Measurements from ENCODE around the gene ARHGAP10. TPM values are rescaled to one million over a fixed set of nuclear protein-coding genes. Genes with fewer than 3 reads are reported as not detected.

Gene ARHGAP10
- total RNA-seq, 1 donor from 2014 or later: 111 TPM

DNA sequence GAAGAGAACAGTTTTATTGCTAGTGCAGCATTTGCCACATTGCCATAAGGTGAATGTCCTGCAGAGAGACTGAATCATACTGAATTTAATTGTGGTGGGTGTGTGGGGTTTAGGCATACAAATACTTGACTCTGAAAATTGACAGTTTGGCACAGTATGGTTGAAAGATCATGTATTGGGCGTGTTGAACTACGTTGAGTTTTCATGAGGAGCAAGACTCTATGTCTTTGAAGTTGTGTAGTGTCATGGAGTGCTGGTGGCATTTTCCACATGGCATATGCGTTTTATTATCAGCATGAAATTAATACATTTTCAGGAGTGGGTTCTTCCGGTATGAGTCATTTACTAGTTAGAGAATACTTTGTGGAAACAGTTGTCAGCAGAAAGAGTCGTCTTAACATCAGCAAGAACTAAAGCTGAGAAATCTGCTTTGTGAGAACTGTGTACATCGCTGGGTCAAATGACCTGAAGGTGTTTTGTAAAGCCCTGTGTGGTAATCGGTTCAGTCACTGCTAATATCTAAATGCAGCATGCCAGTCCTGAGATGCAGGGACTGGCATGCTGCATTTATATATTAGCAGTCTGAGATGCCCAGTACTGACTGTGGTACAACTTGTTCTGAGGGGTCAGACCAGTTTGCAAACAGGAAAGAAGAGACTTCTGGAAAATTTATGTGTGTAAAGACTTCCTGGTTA lies 50.3 kb downstream of the ARHGAP10 start:
- Mint-ChIP-seq H3K27me3 (ENCODE audit: low read depth) (no peaks in the 10 kb centered on the region), H3K27ac (ENCODE audit: unreplicated experiment) (peak overlapping the region; percentile 37), H3K4me3 (ENCODE audit: unreplicated experiment) (no peak overlapping the region), H3K4me1 (ENCODE audit: low read depth) (peaks cover 77% of the 10 kb centered on the region), H3K9me3 (ENCODE audit: low read depth) (no peaks in the 10 kb centered on the region), H3K36me3 (ENCODE audit: low read depth) (peaks cover 3% of the 10 kb centered on the region)
- TF ChIP-seq, protein P1, sequence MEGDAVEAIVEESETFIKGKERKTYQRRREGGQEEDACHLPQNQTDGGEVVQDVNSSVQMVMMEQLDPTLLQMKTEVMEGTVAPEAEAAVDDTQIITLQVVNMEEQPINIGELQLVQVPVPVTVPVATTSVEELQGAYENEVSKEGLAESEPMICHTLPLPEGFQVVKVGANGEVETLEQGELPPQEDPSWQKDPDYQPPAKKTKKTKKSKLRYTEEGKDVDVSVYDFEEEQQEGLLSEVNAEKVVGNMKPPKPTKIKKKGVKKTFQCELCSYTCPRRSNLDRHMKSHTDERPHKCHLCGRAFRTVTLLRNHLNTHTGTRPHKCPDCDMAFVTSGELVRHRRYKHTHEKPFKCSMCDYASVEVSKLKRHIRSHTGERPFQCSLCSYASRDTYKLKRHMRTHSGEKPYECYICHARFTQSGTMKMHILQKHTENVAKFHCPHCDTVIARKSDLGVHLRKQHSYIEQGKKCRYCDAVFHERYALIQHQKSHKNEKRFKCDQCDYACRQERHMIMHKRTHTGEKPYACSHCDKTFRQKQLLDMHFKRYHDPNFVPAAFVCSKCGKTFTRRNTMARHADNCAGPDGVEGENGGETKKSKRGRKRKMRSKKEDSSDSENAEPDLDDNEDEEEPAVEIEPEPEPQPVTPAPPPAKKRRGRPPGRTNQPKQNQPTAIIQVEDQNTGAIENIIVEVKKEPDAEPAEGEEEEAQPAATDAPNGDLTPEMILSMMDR (IDR thresholded peaks at IDR 0.05): no peak
- no peak for DNase-seq (ENCODE audit: low spot score)

GRCh38 chr4:147785129-147785528 lies 53.2 kb downstream of the ARHGAP10 start:
- no peak for DNase-seq (ENCODE audit: low spot score)
- H3K36me3 Mint-ChIP-seq (ENCODE audit: low read depth): peaks cover 3% of the 10 kb centered on the region
- H3K27me3 Mint-ChIP-seq (ENCODE audit: low read depth): no peaks in the 10 kb centered on the region
- H3K4me1 Mint-ChIP-seq (ENCODE audit: low read depth): peaks cover 77% of the 10 kb centered on the region
- peak overlapping the region; percentile 77 for H3K27ac Mint-ChIP-seq (ENCODE audit: unreplicated experiment)
- no peaks in the 10 kb centered on the region for H3K9me3 Mint-ChIP-seq (ENCODE audit: low read depth)
- H3K4me3 Mint-ChIP-seq (ENCODE audit: unreplicated experiment): no peak overlapping the region
- TF ChIP-seq, protein P1 (IDR thresholded peaks at IDR 0.05): no peak

- Mint-ChIP-seq H3K36me3 (ENCODE audit: low read depth) (peaks cover 3% of the 10 kb centered on the region), H3K4me3 (ENCODE audit: unreplicated experiment) (no peak overlapping the region), H3K9me3 (ENCODE audit: low read depth) (no peaks in the 10 kb centered on the region), H3K27ac (ENCODE audit: unreplicated experiment) (peak overlapping the region; percentile 92), H3K4me1 (ENCODE audit: low read depth) (peaks cover 73% of the 10 kb centered on the region), H3K27me3 (ENCODE audit: low read depth) (no peaks in the 10 kb centered on the region)
- TF ChIP-seq, protein P1 (IDR thresholded peaks at IDR 0.05): no peak
- no peak for DNase-seq (ENCODE audit: low spot score)
Measured at GRCh38 chr4:147786031-147786430, 54.1 kb downstream of the ARHGAP10 start.

GRCh38 chr4:147786531-147786930 lies 54.6 kb downstream of the ARHGAP10 start:
- H3K4me1 Mint-ChIP-seq (ENCODE audit: low read depth): peaks cover 68% of the 10 kb centered on the region
- H3K9me3 Mint-ChIP-seq (ENCODE audit: low read depth): no peaks in the 10 kb centered on the region
- H3K27me3 Mint-ChIP-seq (ENCODE audit: low read depth): no peaks in the 10 kb centered on the region
- no peak for DNase-seq (ENCODE audit: low spot score)
- H3K4me3 Mint-ChIP-seq (ENCODE audit: unreplicated experiment): no peak overlapping the region
- peaks cover 3% of the 10 kb centered on the region for H3K36me3 Mint-ChIP-seq (ENCODE audit: low read depth)
- TF ChIP-seq, protein P1 (IDR thresholded peaks at IDR 0.05): no peak
- H3K27ac Mint-ChIP-seq (ENCODE audit: unreplicated experiment): peak overlapping the region; percentile 92

DNA sequence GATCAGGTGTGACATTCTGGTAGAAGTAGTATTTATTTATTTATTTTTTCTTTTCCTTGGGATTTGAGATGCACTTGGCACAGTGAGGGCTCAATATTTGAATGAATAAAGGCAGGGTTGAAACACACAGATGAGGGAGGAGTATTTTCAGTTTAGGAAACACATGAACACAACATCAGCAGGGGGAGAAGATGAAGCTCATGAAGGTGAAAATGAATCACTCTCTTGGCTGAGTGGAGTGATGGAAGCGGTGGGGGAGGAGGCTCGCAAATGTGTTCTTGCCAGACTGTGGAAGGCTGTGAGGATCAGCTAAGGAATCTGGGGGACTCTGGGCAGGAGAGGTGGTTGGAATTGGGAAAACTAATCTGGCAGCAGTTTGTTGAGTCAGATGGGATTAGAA lies 55.3 kb downstream of the ARHGAP10 start:
- H3K27me3 Mint-ChIP-seq (ENCODE audit: low read depth): no peaks in the 10 kb centered on the region
- TF ChIP-seq, protein P1 (IDR thresholded peaks at IDR 0.05): no peak
- no peak overlapping the region for H3K4me3 Mint-ChIP-seq (ENCODE audit: unreplicated experiment)
- H3K4me1 Mint-ChIP-seq (ENCODE audit: low read depth): peaks cover 68% of the 10 kb centered on the region
- peak overlapping the region; percentile 92 for H3K27ac Mint-ChIP-seq (ENCODE audit: unreplicated experiment)
- H3K36me3 Mint-ChIP-seq (ENCODE audit: low read depth): peaks cover 3% of the 10 kb centered on the region
- H3K9me3 Mint-ChIP-seq (ENCODE audit: low read depth): no peaks in the 10 kb centered on the region
- DNase-seq (ENCODE audit: low spot score): no peak

All from chondrocyte (in vitro differentiated cells).